ENCODE results near the gene FBH1.
A peak's percentile ranks its signal among the peaks of the same experiment; 100 is the strongest.

FBH1 gene

GRCh38 chr10:5970066-5970465 is 80.0 kb downstream of the FBH1 start:
- no peak overlapping the region for H3K14ac ChIP-seq (ENCODE audit: low read length in 2 of 2)
- no peak overlapping the region for H2BK5ac ChIP-seq (ENCODE audit: low read depth, low read length, poor library complexity, severe bottlenecking)
- H3K18ac ChIP-seq (ENCODE audit: low read depth in 1 of 2, low read length in 2 of 2) = no peak overlapping the region
- no peak overlapping the region for H2AFZ ChIP-seq (ENCODE audit: low read depth, low read length)
- no peak overlapping the region for H3K4me2 ChIP-seq (ENCODE audit: low read length, poor library complexity, severe bottlenecking)
- H4K91ac ChIP-seq (ENCODE audit: low read length) = no peak overlapping the region
- no peaks in the 10 kb centered on the region for H3K79me1 ChIP-seq (replicated peaks; ENCODE audit: low read length, poor library complexity, severe bottlenecking)
- H4K8ac ChIP-seq (ENCODE audit: low read length) = no peak overlapping the region
- no peak overlapping the region for H3K4me3 ChIP-seq (ENCODE audit: insufficient read depth in 1 of 2, low read depth in 1 of 2, low read length in 2 of 2)
- no peaks in the 10 kb centered on the region for H3K9me3 ChIP-seq (ENCODE audit: control insufficient read depth, low read length)
- H2AK5ac ChIP-seq (ENCODE audit: low read length, severe bottlenecking) = no peak overlapping the region
- H3K4me1 ChIP-seq (ENCODE audit: control insufficient read depth, insufficient read depth, low read depth, low read length) = peaks cover 5% of the 10 kb centered on the region
- no peaks in the 10 kb centered on the region for H3K36me3 ChIP-seq (ENCODE audit: control insufficient read depth in 1 of 2, insufficient read depth in 2 of 2, low read depth in 1 of 2, low read length in 2 of 2)
- H3K9ac ChIP-seq (ENCODE audit: low read length) = no peak overlapping the region
- no peak overlapping the region for H3K23ac ChIP-seq (ENCODE audit: low read length in 2 of 2)
- 100% methylated on average over 1 of the region's 2 CpGs for WGBS
- H3K4ac ChIP-seq (ENCODE audit: low read depth in 1 of 2, low read length in 2 of 2) = no peak overlapping the region
- H3K27me3 ChIP-seq (ENCODE audit: control insufficient read depth in 1 of 2, insufficient read depth in 1 of 2, low read length in 2 of 2) = no peaks in the 10 kb centered on the region
- no peak overlapping the region for H2BK15ac ChIP-seq (ENCODE audit: low read depth, poor library complexity, severe bottlenecking)
- no peak for DNase-seq
- H2BK12ac ChIP-seq (ENCODE audit: low read length in 2 of 2) = no peak overlapping the region
- H2BK120ac ChIP-seq (ENCODE audit: low read depth, low read length) = no peak overlapping the region
- H3K27ac ChIP-seq (ENCODE audit: low read length, poor library complexity, severe bottlenecking) = no peak overlapping the region

- H4K8ac ChIP-seq (ENCODE audit: low read length) = no peak overlapping the region
- H3K4ac ChIP-seq (ENCODE audit: low read depth in 1 of 2, low read length in 2 of 2) = no peak overlapping the region
- H3K4me2 ChIP-seq (ENCODE audit: low read length, poor library complexity, severe bottlenecking) = no peak overlapping the region
- WGBS = 91% methylated on average over 3 of the region's 3 CpGs
- peaks cover under 1% of the 10 kb centered on the region for H3K4me1 ChIP-seq (ENCODE audit: control insufficient read depth, insufficient read depth, low read depth, low read length)
- H3K23ac ChIP-seq (ENCODE audit: low read length in 2 of 2) = no peak overlapping the region
- H3K79me1 ChIP-seq (replicated peaks; ENCODE audit: low read length, poor library complexity, severe bottlenecking) = no peaks in the 10 kb centered on the region
- no peak overlapping the region for H2BK15ac ChIP-seq (ENCODE audit: low read depth, poor library complexity, severe bottlenecking)
- no peak overlapping the region for H2BK12ac ChIP-seq (ENCODE audit: low read length in 2 of 2)
- H3K27me3 ChIP-seq (ENCODE audit: control insufficient read depth in 1 of 2, insufficient read depth in 1 of 2, low read length in 2 of 2) = no peaks in the 10 kb centered on the region
- no peak overlapping the region for H3K18ac ChIP-seq (ENCODE audit: low read depth in 1 of 2, low read length in 2 of 2)
- H2AK5ac ChIP-seq (ENCODE audit: low read length, severe bottlenecking) = no peak overlapping the region
- H3K27ac ChIP-seq (ENCODE audit: low read length, poor library complexity, severe bottlenecking) = no peak overlapping the region
- H3K36me3 ChIP-seq (ENCODE audit: control insufficient read depth in 1 of 2, insufficient read depth in 2 of 2, low read depth in 1 of 2, low read length in 2 of 2) = no peaks in the 10 kb centered on the region
- no peak overlapping the region for H4K91ac ChIP-seq (ENCODE audit: low read length)
- no peak overlapping the region for H2BK5ac ChIP-seq (ENCODE audit: low read depth, low read length, poor library complexity, severe bottlenecking)
- no peak for DNase-seq
- no peak overlapping the region for H3K4me3 ChIP-seq (ENCODE audit: insufficient read depth in 1 of 2, low read depth in 1 of 2, low read length in 2 of 2)
- H2BK120ac ChIP-seq (ENCODE audit: low read depth, low read length) = no peak overlapping the region
- H3K9ac ChIP-seq (ENCODE audit: low read length) = no peak overlapping the region
- no peak overlapping the region for H3K14ac ChIP-seq (ENCODE audit: low read length in 2 of 2)
- H2AFZ ChIP-seq (ENCODE audit: low read depth, low read length) = no peak overlapping the region
- H3K9me3 ChIP-seq (ENCODE audit: control insufficient read depth, low read length) = no peaks in the 10 kb centered on the region
Measured at GRCh38 chr10:5970527-5970926, 80.5 kb downstream of the FBH1 start.

DNA sequence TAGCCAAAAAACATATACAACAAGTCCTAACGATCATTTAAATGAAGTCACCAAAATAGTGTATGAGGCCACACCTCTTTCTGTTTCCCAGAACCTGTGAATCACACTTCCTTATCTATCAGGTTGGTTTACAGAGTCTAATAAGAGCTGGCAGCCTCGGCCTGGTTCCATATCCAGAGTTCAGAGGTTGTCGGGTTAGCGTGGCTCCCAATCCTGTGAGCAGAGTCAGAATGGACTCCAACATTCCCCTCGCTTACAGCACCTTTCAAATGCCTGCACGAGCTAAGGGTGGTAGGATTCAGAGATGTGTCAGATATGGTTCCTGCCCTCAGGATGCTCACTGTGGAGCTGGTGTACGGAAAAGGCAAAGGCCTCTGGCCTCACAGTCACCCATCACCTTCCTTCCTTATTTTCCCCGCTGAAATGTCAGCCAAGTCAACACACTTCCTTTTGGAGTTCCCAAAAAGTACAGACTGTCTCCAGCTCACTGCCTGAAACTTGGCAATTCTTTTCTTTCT is 81.3 kb downstream of the FBH1 start:
- no peak overlapping the region for H3K23ac ChIP-seq (ENCODE audit: low read length in 2 of 2)
- H3K18ac ChIP-seq (ENCODE audit: low read depth in 1 of 2, low read length in 2 of 2) = no peak overlapping the region
- H3K4ac ChIP-seq (ENCODE audit: low read depth in 1 of 2, low read length in 2 of 2) = no peak overlapping the region
- DNase-seq = peak; percentile 29
- H2BK120ac ChIP-seq (ENCODE audit: low read depth, low read length) = no peak overlapping the region
- no peak overlapping the region for H2BK15ac ChIP-seq (ENCODE audit: low read depth, poor library complexity, severe bottlenecking)
- no peaks in the 10 kb centered on the region for H3K36me3 ChIP-seq (ENCODE audit: control insufficient read depth in 1 of 2, insufficient read depth in 2 of 2, low read depth in 1 of 2, low read length in 2 of 2)
- H3K9ac ChIP-seq (ENCODE audit: low read length) = no peak overlapping the region
- no peaks in the 10 kb centered on the region for H3K9me3 ChIP-seq (ENCODE audit: control insufficient read depth, low read length)
- no peak overlapping the region for H2BK12ac ChIP-seq (ENCODE audit: low read length in 2 of 2)
- WGBS = 81% methylated on average over 8 of the region's 8 CpGs
- no peak overlapping the region for H4K8ac ChIP-seq (ENCODE audit: low read length)
- peaks cover 3% of the 10 kb centered on the region for H3K4me1 ChIP-seq (ENCODE audit: control insufficient read depth, insufficient read depth, low read depth, low read length)
- no peaks in the 10 kb centered on the region for H3K27me3 ChIP-seq (ENCODE audit: control insufficient read depth in 1 of 2, insufficient read depth in 1 of 2, low read length in 2 of 2)
- no peak overlapping the region for H2AK5ac ChIP-seq (ENCODE audit: low read length, severe bottlenecking)
- H3K14ac ChIP-seq (ENCODE audit: low read length in 2 of 2) = no peak overlapping the region
- H3K79me1 ChIP-seq (replicated peaks; ENCODE audit: low read length, poor library complexity, severe bottlenecking) = no peaks in the 10 kb centered on the region
- no peak overlapping the region for H2AFZ ChIP-seq (ENCODE audit: low read depth, low read length)
- no peak overlapping the region for H3K27ac ChIP-seq (ENCODE audit: low read length, poor library complexity, severe bottlenecking)
- no peak overlapping the region for H2BK5ac ChIP-seq (ENCODE audit: low read depth, low read length, poor library complexity, severe bottlenecking)
- H4K91ac ChIP-seq (ENCODE audit: low read length) = no peak overlapping the region
- H3K4me3 ChIP-seq (ENCODE audit: insufficient read depth in 1 of 2, low read depth in 1 of 2, low read length in 2 of 2) = peak overlapping the region in 1 of 2 experiments; percentile 45
- no peak overlapping the region for H3K4me2 ChIP-seq (ENCODE audit: low read length, poor library complexity, severe bottlenecking)

- H2BK15ac ChIP-seq (ENCODE audit: low read depth, poor library complexity, severe bottlenecking) = no peak overlapping the region
- H2BK5ac ChIP-seq (ENCODE audit: low read depth, low read length, poor library complexity, severe bottlenecking) = no peak overlapping the region
- H3K9me3 ChIP-seq (ENCODE audit: control insufficient read depth, low read length) = no peaks in the 10 kb centered on the region
- H3K4me1 ChIP-seq (ENCODE audit: control insufficient read depth, insufficient read depth, low read depth, low read length) = peaks cover 6% of the 10 kb centered on the region
- no peak overlapping the region for H4K8ac ChIP-seq (ENCODE audit: low read length)
- H3K23ac ChIP-seq (ENCODE audit: low read length in 2 of 2) = no peak overlapping the region
- H2BK120ac ChIP-seq (ENCODE audit: low read depth, low read length) = no peak overlapping the region
- no peak overlapping the region for H2AK5ac ChIP-seq (ENCODE audit: low read length, severe bottlenecking)
- WGBS = 96% methylated on average over 3 of the region's 4 CpGs
- H3K27ac ChIP-seq (ENCODE audit: low read length, poor library complexity, severe bottlenecking) = no peak overlapping the region
- no peak overlapping the region for H4K91ac ChIP-seq (ENCODE audit: low read length)
- DNase-seq = no peak
- H3K79me1 ChIP-seq (replicated peaks; ENCODE audit: low read length, poor library complexity, severe bottlenecking) = no peaks in the 10 kb centered on the region
- H3K4me3 ChIP-seq (ENCODE audit: insufficient read depth in 1 of 2, low read depth in 1 of 2, low read length in 2 of 2) = peak overlapping the region in 1 of 2 experiments; percentile 45
- no peaks in the 10 kb centered on the region for H3K36me3 ChIP-seq (ENCODE audit: control insufficient read depth in 1 of 2, insufficient read depth in 2 of 2, low read depth in 1 of 2, low read length in 2 of 2)
- no peak overlapping the region for H3K4ac ChIP-seq (ENCODE audit: low read depth in 1 of 2, low read length in 2 of 2)
- no peak overlapping the region for H3K14ac ChIP-seq (ENCODE audit: low read length in 2 of 2)
- H3K18ac ChIP-seq (ENCODE audit: low read depth in 1 of 2, low read length in 2 of 2) = no peak overlapping the region
- H2AFZ ChIP-seq (ENCODE audit: low read depth, low read length) = no peak overlapping the region
- H3K9ac ChIP-seq (ENCODE audit: low read length) = no peak overlapping the region
- H3K4me2 ChIP-seq (ENCODE audit: low read length, poor library complexity, severe bottlenecking) = no peak overlapping the region
- no peak overlapping the region for H2BK12ac ChIP-seq (ENCODE audit: low read length in 2 of 2)
- no peaks in the 10 kb centered on the region for H3K27me3 ChIP-seq (ENCODE audit: control insufficient read depth in 1 of 2, insufficient read depth in 1 of 2, low read length in 2 of 2)
Measured at GRCh38 chr10:5971886-5972285, 81.8 kb downstream of the FBH1 start.
